Measurements from ENCODE around the gene FOXO3B.
"Not testable (repeated sequence)": the region's sequence is repeated elsewhere in the genome, so short reads cannot be mapped to it uniquely, and the experiment has no call there.

FOXO3B gene

GRCh38 chr17:18681767-18682571 is at the start of gene FOXO3B:
Gene FOXO3B (minus strand): TSS chr17:18682314. CDS start chr17:18681651, 663 bp downstream.
- peak; percentile 65 for DNase-seq

DNA sequence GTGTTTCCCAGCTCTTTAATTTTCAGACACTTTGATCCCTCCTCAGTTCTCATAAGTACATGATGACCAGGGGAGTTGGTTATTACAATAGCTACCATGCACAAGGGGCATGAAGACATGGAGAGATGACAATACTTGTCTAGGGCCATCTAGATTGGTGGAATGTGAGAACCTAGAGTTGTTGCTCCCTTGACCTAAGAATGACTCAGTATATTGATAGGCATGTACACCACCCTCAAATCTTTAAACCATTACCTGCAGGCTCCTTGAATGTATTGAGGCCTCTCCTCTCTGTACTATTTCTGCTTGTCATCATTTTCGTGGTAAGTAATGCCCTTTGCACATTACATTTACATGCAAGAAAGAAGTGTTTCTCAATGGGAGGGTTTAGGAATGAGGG is 41.4 kb upstream of the FOXO3B start:
- not testable (repeated sequence) for DNase-seq

DNA sequence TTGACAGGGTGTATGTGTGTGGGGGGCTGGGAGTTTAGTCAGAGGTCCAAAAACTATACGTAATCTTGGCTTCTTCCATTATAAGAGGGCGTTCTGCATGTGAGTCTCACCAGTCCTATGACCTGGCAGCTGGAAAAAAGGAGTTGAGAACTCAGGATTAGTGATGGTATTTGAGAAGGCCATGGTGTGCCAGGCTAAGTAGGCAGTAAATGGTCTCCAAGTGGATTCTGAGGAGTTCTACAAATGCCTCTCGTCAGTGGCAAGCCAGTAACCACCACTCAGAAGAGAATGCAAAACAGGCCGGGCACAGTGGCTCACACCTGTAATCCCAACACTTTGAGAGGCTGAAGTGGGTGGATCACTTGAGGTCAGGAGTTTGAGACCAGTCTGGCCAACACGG is 40.5 kb upstream of the FOXO3B start:
- DNase-seq: not testable (repeated sequence)

DNA sequence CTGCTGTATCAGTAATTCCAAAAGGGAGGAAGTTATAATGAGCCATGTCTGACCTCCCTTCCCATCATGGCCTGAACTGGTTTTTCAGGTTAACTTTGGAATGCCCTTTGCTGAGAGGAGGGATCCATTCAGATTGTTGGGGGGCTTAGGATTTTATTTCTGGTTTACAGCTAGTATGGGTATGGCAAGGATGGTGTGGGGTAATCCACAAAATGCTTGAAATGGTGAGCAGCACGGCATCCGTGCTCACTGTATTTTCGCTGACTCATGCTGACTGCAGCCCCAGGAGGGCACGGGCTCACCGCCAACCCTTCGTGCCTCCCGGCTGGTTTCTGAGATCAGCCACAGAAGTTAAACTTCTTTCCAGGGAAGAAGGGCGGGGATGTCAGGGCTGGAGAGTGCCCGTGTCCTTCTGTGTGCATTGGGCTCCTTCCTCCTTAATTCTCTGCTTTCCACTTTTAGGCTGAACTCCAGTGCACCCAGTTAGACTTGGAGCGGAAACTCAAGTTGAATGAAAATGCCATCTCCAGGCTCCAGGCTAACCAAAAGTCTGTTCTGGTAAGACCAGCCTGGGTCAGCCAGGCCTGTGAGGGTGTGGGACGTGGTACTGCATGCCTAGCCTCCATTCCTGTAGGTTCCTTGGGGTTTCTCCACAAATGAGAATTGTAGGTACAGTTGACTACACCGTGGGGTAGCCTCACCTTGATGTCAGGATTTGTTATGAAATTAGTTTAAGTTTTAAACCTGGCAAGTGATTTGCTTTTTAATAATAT is 39.8 kb upstream of the FOXO3B start:
- DNase-seq: not testable (repeated sequence)

GRCh38 chr17:18719428-18720110 is 37.5 kb upstream of the FOXO3B start:
- not testable (repeated sequence) for DNase-seq

DNA sequence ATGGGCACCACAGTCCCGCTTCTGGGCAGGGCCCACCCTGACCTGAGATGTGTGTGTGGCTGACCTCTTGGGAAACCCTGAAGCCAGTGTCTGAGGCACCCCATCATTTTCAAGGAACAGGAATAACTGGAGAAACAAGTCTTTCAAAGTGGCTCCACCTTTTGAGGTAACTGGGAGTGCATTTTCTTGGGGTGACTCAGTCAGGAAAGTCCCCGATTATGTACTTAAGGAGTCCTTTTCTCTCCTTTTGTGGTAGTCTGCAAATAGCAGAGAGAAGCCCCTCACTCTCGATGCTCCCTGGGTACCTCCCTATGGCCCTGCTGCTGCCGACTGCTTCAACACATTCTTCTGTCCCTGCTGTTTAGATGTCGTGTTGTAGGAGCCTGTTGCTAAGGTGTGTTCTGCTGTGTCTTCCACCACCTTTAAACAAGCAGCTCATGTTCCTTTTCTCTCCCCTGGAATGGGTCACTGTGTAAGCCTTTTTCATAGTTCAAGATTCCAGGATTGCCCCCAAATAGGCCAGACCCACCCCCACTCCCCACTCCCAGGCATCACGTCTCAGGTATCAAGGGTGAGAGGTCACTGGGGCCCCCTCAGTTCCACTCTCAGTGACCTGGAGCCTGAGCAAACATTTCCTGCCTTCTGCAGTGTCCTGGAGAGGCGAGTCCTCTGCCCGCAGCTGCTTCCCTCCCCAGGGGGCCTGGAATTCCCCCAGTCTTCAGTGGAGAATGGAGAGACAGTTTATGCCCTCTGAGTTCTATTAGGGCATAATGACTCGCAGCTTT is 36.7 kb upstream of the FOXO3B start:
- DNase-seq: not testable (repeated sequence)

DNA sequence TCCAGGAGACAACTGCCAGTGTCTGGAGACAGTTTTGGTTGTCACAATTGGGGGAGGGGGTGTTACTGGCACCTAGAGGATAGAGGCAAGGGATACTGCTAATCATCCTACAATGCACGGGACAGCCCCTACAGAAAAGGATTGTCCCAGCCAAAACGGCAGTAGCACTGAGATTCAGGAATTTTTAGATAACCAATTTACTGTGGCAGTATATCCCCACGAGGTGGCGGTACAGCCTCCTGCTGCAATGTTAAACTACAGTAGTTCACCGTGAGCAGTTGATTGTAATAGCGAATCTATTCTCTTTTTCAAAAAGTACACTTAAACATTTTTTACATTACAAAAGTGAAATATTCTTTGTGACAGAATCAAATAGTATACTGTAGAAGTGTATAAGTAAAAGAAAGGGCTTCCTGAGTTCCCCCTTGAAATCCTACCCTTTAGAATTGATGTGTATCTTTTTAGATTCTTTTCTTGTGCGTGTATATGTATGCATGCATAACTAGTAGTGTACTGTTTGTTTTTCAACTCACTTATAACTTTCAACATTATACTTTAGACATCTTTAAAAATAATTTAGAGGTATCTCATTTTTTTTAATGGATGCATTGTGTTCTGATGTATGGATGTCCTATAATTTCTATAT is 30.4 kb upstream of the FOXO3B start:
- DNase-seq: peak; percentile 40

DNA sequence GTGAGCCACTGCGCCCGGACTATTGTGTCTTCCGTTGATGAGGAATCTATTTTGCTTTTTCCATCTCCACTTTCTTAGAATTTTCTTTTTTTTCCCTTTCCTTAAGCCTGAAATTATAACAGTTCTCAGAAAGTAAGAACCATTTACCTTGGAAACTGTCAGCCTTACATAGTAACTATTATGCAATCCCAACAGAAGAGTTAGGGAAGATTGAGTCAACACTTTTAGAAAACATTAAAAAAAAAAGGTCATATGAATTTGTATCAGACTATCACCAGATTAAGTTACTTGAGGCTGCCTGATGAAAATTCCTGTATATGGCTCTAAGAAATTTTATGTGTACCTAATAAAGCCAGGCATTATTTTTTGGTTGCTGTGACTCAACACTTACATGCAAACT is 26.1 kb upstream of the FOXO3B start:
- DNase-seq: not testable (repeated sequence)

GRCh38 chr17:18705955-18706354 is 23.8 kb upstream of the FOXO3B start:
- DNase-seq: not testable (repeated sequence)

- DNase-seq: not testable (repeated sequence)
Observed at GRCh38 chr17:18698473-18699103, 16.5 kb upstream of the FOXO3B start.

- DNase-seq: not testable (repeated sequence)
Observed at GRCh38 chr17:18695143-18695542, 13.0 kb upstream of the FOXO3B start.

- not testable (repeated sequence) for DNase-seq
Observed at GRCh38 chr17:18682668-18683067, 554 bp upstream of the FOXO3B start.

DNA sequence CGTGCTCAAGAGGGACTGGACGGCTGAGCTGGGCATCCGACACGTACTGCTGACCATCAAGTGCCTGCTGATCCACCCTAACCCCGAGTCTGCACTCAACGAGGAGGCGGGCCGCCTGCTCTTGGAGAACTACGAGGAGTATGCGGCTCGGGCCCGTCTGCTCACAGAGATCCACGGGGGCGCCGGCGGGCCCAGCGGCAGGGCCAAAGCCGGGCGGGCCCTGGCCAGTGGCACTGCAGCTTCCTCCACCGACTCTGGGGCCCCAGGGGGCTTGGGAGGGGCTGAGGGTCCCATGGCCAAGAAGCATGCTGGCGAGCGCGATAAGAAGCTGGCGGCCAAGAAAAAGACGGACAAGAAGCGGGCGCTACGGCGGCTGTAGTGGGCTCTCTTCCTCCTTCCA is 4.7 kb downstream of the FOXO3B start:
- DNase-seq: not testable (repeated sequence)

GRCh38 chr17:18676928-18677327 is 5.2 kb downstream of the FOXO3B start:
- not testable (repeated sequence) for DNase-seq

DNA sequence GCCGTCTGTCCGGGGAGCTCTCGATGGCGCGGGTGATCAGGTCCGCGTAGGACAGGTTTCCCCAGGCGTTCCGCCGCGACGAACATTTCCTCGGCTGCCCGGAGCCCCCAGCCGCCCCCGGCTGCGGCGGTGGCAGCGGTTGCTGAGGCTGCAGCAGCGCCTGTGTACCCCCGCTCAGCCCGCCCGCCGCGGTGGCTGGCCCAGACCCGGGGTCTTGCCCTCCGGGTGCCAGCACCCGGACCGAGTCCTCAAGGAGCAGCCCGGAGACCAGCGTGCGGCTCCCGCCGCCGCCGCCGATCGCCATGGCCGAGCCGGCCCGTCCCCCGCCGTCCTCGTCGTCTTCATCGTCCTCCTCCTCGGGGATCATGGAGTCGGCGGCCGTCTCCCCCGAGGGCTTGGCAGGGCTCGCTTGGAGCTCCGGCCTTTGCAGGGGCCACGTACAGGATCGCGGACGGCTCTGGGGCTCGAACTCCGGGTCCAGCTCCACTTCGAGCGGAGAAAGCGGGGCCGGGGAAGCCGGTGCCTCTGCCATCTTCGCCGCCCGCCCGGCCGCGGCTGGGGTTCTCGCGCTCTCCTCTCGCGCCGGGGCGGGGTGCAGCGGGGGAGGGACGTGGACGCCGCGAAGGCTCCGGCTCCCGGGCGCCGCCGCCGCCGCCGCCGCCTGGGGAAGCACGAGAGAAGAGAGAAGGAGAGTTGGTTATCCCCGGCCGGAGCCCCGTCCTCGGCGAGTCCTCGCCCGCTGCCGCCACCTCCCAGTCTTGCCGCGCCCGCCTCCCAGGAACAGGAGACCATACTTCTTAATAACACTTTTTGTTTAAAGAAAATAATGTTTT is 9.5 kb downstream of the FOXO3B start:
- DNase-seq: not testable (repeated sequence)

DNA sequence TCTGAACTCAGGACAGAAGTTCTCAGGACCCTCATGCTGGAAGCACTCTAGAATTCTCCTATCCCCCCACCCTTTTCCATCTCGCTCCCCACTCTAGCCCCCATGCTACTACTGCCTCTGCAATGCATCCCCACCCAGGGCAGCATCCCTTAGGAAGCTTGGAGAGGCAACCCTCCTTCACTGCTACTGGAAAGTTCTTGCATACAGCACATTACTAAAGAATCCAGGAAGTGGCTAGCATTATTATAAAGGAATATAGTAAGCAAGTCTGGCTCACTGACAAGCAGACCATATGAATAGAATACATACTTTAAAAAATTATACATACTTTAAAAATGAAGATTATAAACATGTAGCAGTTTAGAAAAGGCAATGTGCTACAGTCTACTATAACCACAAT is 13.5 kb downstream of the FOXO3B start:
- not testable (repeated sequence) for DNase-seq

- not testable (repeated sequence) for DNase-seq
Observed at GRCh38 chr17:18667535-18667934, 14.6 kb downstream of the FOXO3B start.

GRCh38 chr17:18666326-18666725 is 15.8 kb downstream of the FOXO3B start:
- not testable (repeated sequence) for DNase-seq

DNA sequence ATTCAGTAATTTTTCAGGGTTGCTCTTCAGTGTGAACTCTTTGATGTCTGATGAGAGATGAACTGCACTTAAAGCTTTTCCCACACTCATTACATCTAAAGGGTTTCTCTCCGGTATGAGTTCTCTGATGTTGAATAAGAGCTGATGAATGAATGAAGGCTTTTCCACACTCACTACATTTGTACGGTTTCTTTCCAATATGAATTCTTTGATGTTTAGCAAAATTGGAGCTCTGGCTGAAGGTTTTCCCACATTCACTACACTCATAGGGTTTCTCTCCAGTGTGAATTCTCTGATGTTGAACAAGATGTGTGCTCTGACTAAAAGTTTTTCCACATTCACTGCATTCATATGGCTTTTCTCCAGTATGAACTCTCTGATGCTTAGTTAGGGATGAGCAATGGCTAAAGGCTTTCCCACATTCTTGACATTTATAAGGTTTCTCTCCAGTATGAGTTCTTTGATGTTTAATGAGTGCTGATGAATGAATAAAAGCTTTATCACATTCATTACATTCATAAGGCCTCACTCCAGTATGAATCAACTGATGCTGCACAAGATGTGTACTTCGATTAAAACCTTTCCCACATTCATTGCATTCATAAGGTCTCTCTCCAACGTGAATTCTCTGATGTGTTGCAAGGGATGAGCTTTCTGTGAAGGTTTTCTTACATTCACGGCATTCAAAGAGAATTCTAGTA is 20.0 kb downstream of the FOXO3B start:
- DNase-seq: not testable (repeated sequence)

GRCh38 chr17:18650094-18650493 is 32.0 kb downstream of the FOXO3B start:
- not testable (repeated sequence) for DNase-seq
